Measurements from ENCODE around the gene PCLAF.
"Not testable (repeated sequence)": the region's sequence is repeated elsewhere in the genome, so short reads cannot be mapped to it uniquely, and the experiment has no call there.

The PCLAF gene

GRCh38 chr15:64381000-64381751 is at the start of gene PCLAF:
PCLAF (minus strand) TSS chr15:64381441; CDS start chr15:64381371, 70 bp downstream.
- DNase-seq (ENCODE audit: low read depth in 2 of 3, low spot score in 1 of 3): peak; percentile 94

- peak in 1 of 3 donors; percentile 5 for DNase-seq (ENCODE audit: low read depth in 2 of 3, low spot score in 1 of 3)
Measured at GRCh38 chr15:64430000-64430735, 48.9 kb upstream of the PCLAF start.

- peak in 1 of 3 donors; percentile 32 for DNase-seq (ENCODE audit: low read depth in 2 of 3, low spot score in 1 of 3)
Measured at GRCh38 chr15:64429448-64429847, 48.2 kb upstream of the PCLAF start.

- DNase-seq (ENCODE audit: low read depth in 2 of 3, low spot score in 1 of 3): no peak
Measured at GRCh38 chr15:64426845-64427465, 45.7 kb upstream of the PCLAF start.

GRCh38 chr15:64425221-64425620 is 44.0 kb upstream of the PCLAF start:
- no peak for DNase-seq (ENCODE audit: low read depth in 2 of 3, low spot score in 1 of 3)

GRCh38 chr15:64423970-64424369 is 42.7 kb upstream of the PCLAF start:
- no peak for DNase-seq (ENCODE audit: low read depth in 2 of 3, low spot score in 1 of 3)

GRCh38 chr15:64422697-64423096 is 41.5 kb upstream of the PCLAF start:
- DNase-seq (ENCODE audit: low read depth in 2 of 3, low spot score in 1 of 3): no peak

GRCh38 chr15:64412216-64412615 is 31.0 kb upstream of the PCLAF start:
- no peak for DNase-seq (ENCODE audit: low read depth in 2 of 3, low spot score in 1 of 3)

GRCh38 chr15:64400583-64400982 is 19.3 kb upstream of the PCLAF start:
- DNase-seq (ENCODE audit: low read depth in 2 of 3, low spot score in 1 of 3): no peak

GRCh38 chr15:64398575-64398974 is 17.3 kb upstream of the PCLAF start:
- no peak for DNase-seq (ENCODE audit: low read depth in 2 of 3, low spot score in 1 of 3)

- no peak for DNase-seq (ENCODE audit: low read depth in 2 of 3, low spot score in 1 of 3)
Measured at GRCh38 chr15:64396789-64397188, 15.5 kb upstream of the PCLAF start.

GRCh38 chr15:64392471-64392870 is 11.2 kb upstream of the PCLAF start:
- DNase-seq (ENCODE audit: low read depth in 2 of 3, low spot score in 1 of 3): not testable (repeated sequence)

- DNase-seq (ENCODE audit: low read depth in 2 of 3, low spot score in 1 of 3): no peak
Measured at GRCh38 chr15:64389036-64389435, 7.8 kb upstream of the PCLAF start.

- peak; percentile 94 to 98 (median 96) for DNase-seq (ENCODE audit: low read depth in 2 of 3, low spot score in 1 of 3)
Measured at GRCh38 chr15:64387562-64388168, 6.4 kb upstream of the PCLAF start, which contains the start of gene TRIP4. TRIP4 (plus strand) TSS chr15:64387836; CDS start chr15:64387864, 28 bp downstream.

- no peak for DNase-seq (ENCODE audit: low read depth in 2 of 3, low spot score in 1 of 3)
Measured at GRCh38 chr15:64386291-64386690, 5.0 kb upstream of the PCLAF start.

- DNase-seq (ENCODE audit: low read depth in 2 of 3, low spot score in 1 of 3): no peak
Measured at GRCh38 chr15:64383760-64384159, 2.5 kb upstream of the PCLAF start.

GRCh38 chr15:64380130-64380870 is 941 bp downstream of the PCLAF start:
- not testable (repeated sequence) for DNase-seq (ENCODE audit: low read depth in 2 of 3, low spot score in 1 of 3)

- DNase-seq (ENCODE audit: low read depth in 2 of 3, low spot score in 1 of 3): no peak
Measured at GRCh38 chr15:64379216-64379960, 1.9 kb downstream of the PCLAF start.

- DNase-seq (ENCODE audit: low read depth in 2 of 3, low spot score in 1 of 3): no peak
Measured at GRCh38 chr15:64373360-64373759, 7.9 kb downstream of the PCLAF start.

- DNase-seq (ENCODE audit: low read depth in 2 of 3, low spot score in 1 of 3): not testable (repeated sequence)
Measured at GRCh38 chr15:64371383-64371782, 9.9 kb downstream of the PCLAF start.
